Endometrial microvascular endothelial cells (primary cell): Measurements from ENCODE around the gene TMEM213. TPM values are rescaled to one million over a fixed set of nuclear protein-coding genes. Genes with fewer than 3 reads are reported as not detected.

Source experiments
- in situ Hi-C: cut with HindIII; loops from 2 replicates; pipeline ENCODE4 v1.10.0; 2017; ENCODE audit warnings: low sequenced_read_pairs, low pct_unique_long_range_greater_than_20kb; ENCODE audit errors: inconsistent ontology term
- total RNA-seq: library from RNA; depleted of rRNA; stranded (reverse); fragments of >200 nt; gene quantifications from one replicate; pipeline ENCODE4 v1.2.3, GENCODE V29; 2015; ENCODE audit errors: inconsistent ontology term

The TMEM213 gene
- total RNA-seq, 1 donor from 2014 or later: not detected

- in situ Hi-C loops: no loop called here
Observed at GRCh38 chr7:138866353-138866752, 68.6 kb downstream of the TMEM213 start.

GRCh38 chr7:138867744-138868143 is 70.0 kb downstream of the TMEM213 start:
- in situ Hi-C loops: no loop called here

GRCh38 chr7:138868711-138869110 is 70.9 kb downstream of the TMEM213 start:
- in situ Hi-C loops: no loop called here

GRCh38 chr7:138869353-138869752 is 71.6 kb downstream of the TMEM213 start:
- in situ Hi-C loops: no loop called here

GRCh38 chr7:138871065-138871813 is 73.4 kb downstream of the TMEM213 start:
- in situ Hi-C loops: no loop called here

- in situ Hi-C loops: no loop called here
Observed at GRCh38 chr7:138871814-138872090, 74.0 kb downstream of the TMEM213 start.

- in situ Hi-C loops: no loop called here
Observed at GRCh38 chr7:138872576-138872975, 74.8 kb downstream of the TMEM213 start.

- in situ Hi-C loops: no loop called here
Observed at GRCh38 chr7:138873220-138873892, 75.6 kb downstream of the TMEM213 start.

- in situ Hi-C loops: no loop called here
Observed at GRCh38 chr7:138875794-138876193, 78.0 kb downstream of the TMEM213 start.

GRCh38 chr7:138876326-138876725 is 78.5 kb downstream of the TMEM213 start:
- in situ Hi-C loops: no loop called here

- in situ Hi-C loops: no loop called here
Observed at GRCh38 chr7:138878051-138878450, 80.3 kb downstream of the TMEM213 start.

GRCh38 chr7:138878856-138879255 is 81.1 kb downstream of the TMEM213 start:
- in situ Hi-C loops: no loop called here

GRCh38 chr7:138879356-138879755 is 81.6 kb downstream of the TMEM213 start:
- in situ Hi-C loops: no loop called here

- in situ Hi-C loops: no loop called here
Observed at GRCh38 chr7:138880881-138881578, 83.2 kb downstream of the TMEM213 start.

GRCh38 chr7:138881579-138882188 is 83.9 kb downstream of the TMEM213 start:
- in situ Hi-C loops: no loop called here

GRCh38 chr7:138882249-138882648 is 84.5 kb downstream of the TMEM213 start:
- in situ Hi-C loops: no loop called here

GRCh38 chr7:138885383-138886147 is 87.8 kb downstream of the TMEM213 start:
- in situ Hi-C loops: no loop called here

- in situ Hi-C loops: no loop called here
Observed at GRCh38 chr7:138886501-138886917, 88.7 kb downstream of the TMEM213 start.

GRCh38 chr7:138887085-138887710 is 89.4 kb downstream of the TMEM213 start:
- in situ Hi-C loops: no loop called here
